ENCODE measurements around the gene OPA3.

The OPA3 gene

GRCh38 chr19:45564131-45564780 lies 20.3 kb downstream of the OPA3 start:
- no peak for DNase-seq (ENCODE audit: low spot score)

- DNase-seq (ENCODE audit: low spot score), result no peak
Measured at GRCh38 chr19:45560686-45561085, 23.9 kb downstream of the OPA3 start.

GRCh38 chr19:45560038-45560437 lies 24.6 kb downstream of the OPA3 start:
- no peak for DNase-seq (ENCODE audit: low spot score)

GRCh38 chr19:45558399-45558878 lies 26.2 kb downstream of the OPA3 start:
- peak; percentile 52 for DNase-seq (ENCODE audit: low spot score)

GRCh38 chr19:45556835-45557234 lies 27.8 kb downstream of the OPA3 start:
- DNase-seq (ENCODE audit: low spot score), result no peak

GRCh38 chr19:45554481-45554880 lies 30.1 kb downstream of the OPA3 start:
- no peak for DNase-seq (ENCODE audit: low spot score)

GRCh38 chr19:45553464-45553863 lies 31.1 kb downstream of the OPA3 start:
- no peak for DNase-seq (ENCODE audit: low spot score)

GRCh38 chr19:45547965-45548609 lies 36.5 kb downstream of the OPA3 start:
- DNase-seq (ENCODE audit: low spot score), result no peak

- no peak for DNase-seq (ENCODE audit: low spot score)
Measured at GRCh38 chr19:45547211-45547770, 37.3 kb downstream of the OPA3 start.

GRCh38 chr19:45542234-45542668 lies 42.4 kb downstream of the OPA3 start:
- DNase-seq (ENCODE audit: low spot score), result no peak

- DNase-seq (ENCODE audit: low spot score), result no peak
Measured at GRCh38 chr19:45539459-45539858, 45.1 kb downstream of the OPA3 start.

- no peak for DNase-seq (ENCODE audit: low spot score)
Measured at GRCh38 chr19:45531349-45531748, 53.3 kb downstream of the OPA3 start.

GRCh38 chr19:45529420-45529785 lies 55.2 kb downstream of the OPA3 start:
- DNase-seq (ENCODE audit: low spot score), result no peak

- no peak for DNase-seq (ENCODE audit: low spot score)
Measured at GRCh38 chr19:45528744-45529419, 55.7 kb downstream of the OPA3 start.

GRCh38 chr19:45528149-45528743 lies 56.4 kb downstream of the OPA3 start:
- no peak for DNase-seq (ENCODE audit: low spot score)

- DNase-seq (ENCODE audit: low spot score), result no peak
Measured at GRCh38 chr19:45527731-45528130, 56.9 kb downstream of the OPA3 start.

- DNase-seq (ENCODE audit: low spot score), result no peak
Measured at GRCh38 chr19:45526971-45527370, 57.6 kb downstream of the OPA3 start.

- no peak for DNase-seq (ENCODE audit: low spot score)
Measured at GRCh38 chr19:45526143-45526542, 58.5 kb downstream of the OPA3 start.

GRCh38 chr19:45524575-45525129 lies 60.0 kb downstream of the OPA3 start:
- no peak for DNase-seq (ENCODE audit: low spot score)

GRCh38 chr19:45523642-45524256 lies 60.9 kb downstream of the OPA3 start:
- DNase-seq (ENCODE audit: low spot score), result peak; percentile 74

GRCh38 chr19:45522010-45522941 lies 62.3 kb downstream of the OPA3 start:
- no peak for DNase-seq (ENCODE audit: low spot score)

Data from kidney capillary endothelial cell (primary cell).